Motor neuron (in vitro differentiated cells): ENCODE measurements around the gene MT1F. TPM values are rescaled to one million over a fixed set of nuclear protein-coding genes. Genes with fewer than 3 reads are reported as not detected.
"Not testable (repeated sequence)": the region's sequence is repeated elsewhere in the genome, so short reads cannot be mapped to it uniquely, and the experiment has no call there.

Experiments
- ATAC-seq, 8 experiments: fragments of 200-7000 bp; cut with Tn5 transposase; replicated peaks in 6 of 8; 2 replicates each; pipeline ENCODE4 v1.8.0; 2021; ENCODE audit warnings: mild to moderate bottlenecking in 8 of 8, moderate library complexity in 8 of 8
- H3K27ac ChIP-seq, 2 donors: fragments of 250-450 bp; sonication (Bioruptor Pico); 2 replicates each; pipeline ENCODE4 v1.9.0; 2021; ENCODE audit warnings: antibody characterized with exemption in 2 of 2, mild to moderate bottlenecking in 2 of 2, moderate library complexity in 1 of 2
- H3K4me1 ChIP-seq, 2 donors: fragments of 250-450 bp; sonication (Bioruptor Pico); replicated peaks in 1 of 2; 2 replicates each; pipeline ENCODE4 v1.6.1; 2021; ENCODE audit warnings: antibody characterized with exemption in 2 of 2, mild to moderate bottlenecking in 2 of 2, moderate library complexity in 1 of 2
- H3K4me3 ChIP-seq, 5 donors: fragments of 250-450 bp; sonication (Bioruptor Pico); 2 replicates each; pipeline ENCODE4 v1.9.0; 2021; ENCODE audit warnings: antibody characterized with exemption in 5 of 5, mild to moderate bottlenecking in 5 of 5, moderate library complexity in 4 of 5
- WGBS, 10 experiments: fragments of 450-650 bp; shearing (Covaris generic); methylation state at CpG; one replicate each; pipeline ENCODE4 v1.0.0; 2022; 5-methylcytosine and 5-hydroxymethylcytosine counted together
- in situ Hi-C, 9 experiments: fragments of 400-800 bp; cut with MboI; loops; one replicate each; pipeline ENCODE4 v1.15.0; 2021; ENCODE audit warnings: low sequenced_read_pairs in 9 of 9, low pct_unique_long_range_greater_than_20kb in 2 of 9; ENCODE audit not compliant: unreplicated experiment in 9 of 9
- total RNA-seq, 8 experiments: library from RNA; unstranded; fragments of 300-600 nt; gene quantifications; 2 replicates each; pipeline versions ENCODE4 v1.2.3 to v1.2.4, GENCODE V29; 2022

The MT1F gene
- total RNA-seq, 8 experiments from 2014 or later: 1.8 to 156 (median 11.3) TPM; not detected in 1

DNA sequence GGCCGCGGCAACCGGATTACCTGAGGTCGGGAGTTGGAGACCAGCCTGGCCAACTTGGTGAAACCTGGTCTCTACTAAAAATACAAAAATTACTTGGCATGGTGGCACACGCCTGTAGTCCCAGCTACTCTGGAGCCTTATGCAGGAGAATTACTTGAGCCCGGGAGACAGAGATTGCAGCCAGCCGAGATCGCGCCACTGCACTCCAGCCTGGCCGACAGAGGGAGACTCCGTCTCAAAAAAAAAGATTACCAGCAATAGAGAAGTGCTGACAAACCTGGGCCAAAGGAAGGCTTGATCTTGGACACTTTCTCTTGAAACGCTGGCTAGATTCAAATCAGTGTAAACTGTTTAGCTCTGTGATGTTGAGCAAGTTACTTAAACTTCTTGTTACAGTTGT, 16.2 kb downstream of the MT1F start:
- H3K4me3 ChIP-seq: no peak overlapping the region
- H3K4me1 ChIP-seq: peaks cover 10 to 24% of the 10 kb centered on the region in 2 donors
- ATAC-seq: peak; percentile 52 to 94 (median 70)
- in situ Hi-C loops: no loop called here
- 0 to 80% (median 40%) methylated on average over 1 to 11 of the region's 12 CpGs; no CpG with 5 or more reads in 3 of the 10 experiments for WGBS, 10 experiments
- H3K27ac ChIP-seq: no peak overlapping the region

DNA sequence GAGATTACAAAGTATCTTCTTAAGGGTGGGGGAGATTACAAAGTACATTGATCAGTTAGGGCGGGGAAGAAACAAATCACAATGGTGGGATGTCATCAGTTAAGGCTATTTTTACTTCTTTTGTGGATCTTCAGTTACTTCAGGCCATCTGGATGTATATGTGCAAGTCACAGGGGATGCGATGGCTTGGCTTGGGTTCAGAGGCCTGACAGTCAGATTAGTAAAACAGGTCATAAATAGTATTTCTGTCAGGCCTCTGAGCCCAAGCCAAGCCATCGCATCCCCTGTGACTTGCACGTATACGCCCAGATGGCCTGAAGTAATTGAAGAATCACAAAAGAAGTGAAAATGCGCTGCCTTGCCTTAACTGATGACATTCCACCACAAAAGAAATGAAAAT, 16.8 kb downstream of the MT1F start:
- H3K27ac ChIP-seq, in situ Hi-C loops, H3K4me3 ChIP-seq: not testable (repeated sequence)
- H3K4me1 ChIP-seq: peaks cover 10 to 21% of the 10 kb centered on the region in 2 donors
- 0 to 87% (median 43%) methylated on average over 1 to 3 of the region's 6 CpGs; no CpG with 5 or more reads in 5 of the 10 experiments for WGBS, 10 experiments
- peak in 3 of 8 experiments; percentile 62 to 66 (median 63) for ATAC-seq

DNA sequence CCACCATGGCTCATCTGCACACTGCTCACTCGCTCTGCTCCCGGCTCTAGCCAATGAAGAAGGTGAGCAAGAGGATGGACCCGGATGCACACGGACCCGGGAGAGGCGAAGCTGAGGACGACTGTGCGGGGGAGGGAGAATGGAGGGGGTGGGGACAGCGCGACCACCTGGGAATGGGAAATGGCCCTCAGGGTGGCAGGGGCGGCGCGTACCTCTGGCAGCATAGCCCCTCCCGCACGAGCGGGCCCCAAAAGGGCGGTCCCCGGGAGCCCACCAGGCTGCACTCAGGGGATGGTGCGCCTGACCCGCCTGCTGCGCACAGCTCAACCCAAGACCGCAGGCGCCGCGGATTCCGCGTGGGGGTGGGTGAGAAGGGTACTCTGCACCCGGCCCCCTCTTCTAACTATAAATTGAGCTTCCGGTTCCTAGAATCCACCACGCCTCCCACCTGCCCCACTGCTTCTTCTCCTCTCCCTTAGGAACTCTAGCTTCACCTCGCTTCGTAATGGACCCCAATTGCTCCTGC, 18.0 kb downstream of the MT1F start:
- H3K4me1 ChIP-seq: peaks cover 10 to 17% of the 10 kb centered on the region in 2 donors
- in situ Hi-C loops: loop anchor here in 2 of 9 experiments (25.0 kb wide), 1 partner anchor 963 kb away; no protein-coding TSS in a partner anchor
- H3K27ac ChIP-seq: no peak overlapping the region
- WGBS, 10 experiments: 13 to 92% (median 73%) methylated on average over 2 to 4 of the region's 32 CpGs; no CpG with 5 or more reads in 4 of the 10 experiments
- ATAC-seq: peak in 4 of 8 experiments; percentile 10 to 21 (median 15)
- no peak overlapping the region for H3K4me3 ChIP-seq

DNA sequence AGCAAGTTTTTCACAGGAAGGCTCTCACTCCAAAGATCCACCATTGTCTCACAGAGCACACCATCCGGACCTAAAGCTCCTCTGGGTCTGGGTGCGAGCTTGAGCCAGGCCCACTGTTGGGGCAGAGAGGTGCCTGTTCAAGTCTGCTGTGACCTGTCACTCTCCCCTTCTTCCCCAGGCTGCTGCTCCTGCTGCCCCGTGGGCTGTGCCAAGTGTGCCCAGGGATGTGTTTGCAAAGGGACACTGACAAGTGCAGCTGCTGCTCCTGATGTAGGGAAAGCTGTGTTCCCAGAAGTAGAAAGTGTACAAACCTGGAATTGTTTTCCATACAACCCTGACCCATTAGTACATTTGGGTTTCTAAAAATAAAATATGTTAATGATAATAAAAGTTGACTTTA, 19.7 kb downstream of the MT1F start:
- Histone ChIP-seq H3K4me1 (peaks cover 16 to 24% of the 10 kb centered on the region in 2 donors), H3K27ac (no peak overlapping the region), H3K4me3 (no peak overlapping the region)
- in situ Hi-C loops: loop anchor here in 2 of 9 experiments (25.0 kb wide), 1 partner anchor 965 kb away; no protein-coding TSS in a partner anchor
- ATAC-seq: no peak
- 10 to 100% (median 63%) methylated on average over 1 to 2 of the region's 3 CpGs; no CpG with 5 or more reads in 4 of the 10 experiments for WGBS, 10 experiments

DNA sequence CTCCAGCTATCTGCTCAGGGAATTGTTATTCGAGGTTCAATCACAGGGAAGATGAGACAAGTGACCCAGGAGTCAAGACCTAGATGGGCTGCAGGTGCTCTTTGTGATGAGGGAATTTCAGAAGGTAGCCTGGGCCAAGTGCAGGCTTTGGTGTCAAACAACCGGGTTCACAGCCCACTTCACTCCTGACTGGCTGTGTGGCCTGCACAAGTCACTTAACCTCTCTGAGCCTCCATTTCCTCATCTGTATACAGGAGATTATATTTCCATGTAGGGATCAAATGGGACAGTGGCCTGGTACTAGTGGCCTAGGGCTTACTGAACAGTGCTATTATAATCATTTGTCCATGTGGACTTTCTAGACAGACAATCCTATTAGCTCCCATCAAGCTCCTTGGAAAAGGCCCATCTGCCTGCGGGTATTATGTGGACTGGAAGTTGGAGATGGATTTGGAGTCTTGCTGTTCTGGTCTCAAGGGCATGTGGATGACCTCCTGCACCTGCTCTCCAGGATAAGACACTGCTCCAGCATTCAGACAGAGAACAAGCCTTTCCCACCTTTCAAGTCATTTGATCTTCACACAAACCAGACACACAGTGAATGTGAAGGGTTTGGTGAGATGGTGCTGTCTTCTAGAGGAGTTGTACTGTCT, 21.4 kb downstream of the MT1F start:
- in situ Hi-C loops: loop anchor here in 2 of 9 experiments (25.0 kb wide), 1 partner anchor 967 kb away; no protein-coding TSS in a partner anchor
- H3K4me3 ChIP-seq: no peak overlapping the region
- no peak overlapping the region for H3K27ac ChIP-seq
- ATAC-seq: no peak
- 43 to 100% (median 83%) methylated on average over 1 to 2 of the region's 3 CpGs; no CpG with 5 or more reads in 5 of the 10 experiments for whole genome bisulfite sequencing, 10 experiments
- peaks cover 15 to 35% of the 10 kb centered on the region in 2 donors for H3K4me1 ChIP-seq

DNA sequence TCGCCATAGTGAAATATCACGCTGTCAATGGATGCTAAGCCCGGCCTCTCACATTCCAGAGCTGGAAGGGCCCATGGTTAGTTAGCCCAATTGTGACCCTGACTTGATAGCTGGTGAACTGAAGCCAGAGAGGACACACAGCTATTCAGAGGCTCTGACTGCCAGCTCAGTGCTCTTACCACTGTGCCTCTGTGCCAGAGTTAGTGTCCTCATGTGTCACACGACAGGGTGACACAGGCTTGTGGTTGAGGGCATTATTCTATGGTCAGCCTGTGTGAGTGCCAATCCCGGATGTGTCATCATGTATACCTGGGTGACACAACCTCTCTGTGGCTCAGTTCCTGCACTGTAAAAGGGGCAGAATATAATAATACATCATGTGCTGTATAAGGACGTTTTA, 22.1 kb downstream of the MT1F start:
- ATAC-seq: no peak
- in situ Hi-C loops: loop anchor here in 2 of 9 experiments (25.0 kb wide), 1 partner anchor 968 kb away; no protein-coding TSS in a partner anchor
- Histone ChIP-seq H3K4me3 (no peak overlapping the region), H3K4me1 (peaks cover 11 to 31% of the 10 kb centered on the region in 2 donors), H3K27ac (no peak overlapping the region)
- WGBS, 10 experiments: 21 to 100% (median 65%) methylated on average over 1 to 5 of the region's 6 CpGs; no CpG with 5 or more reads in 3 of the 10 experiments

DNA sequence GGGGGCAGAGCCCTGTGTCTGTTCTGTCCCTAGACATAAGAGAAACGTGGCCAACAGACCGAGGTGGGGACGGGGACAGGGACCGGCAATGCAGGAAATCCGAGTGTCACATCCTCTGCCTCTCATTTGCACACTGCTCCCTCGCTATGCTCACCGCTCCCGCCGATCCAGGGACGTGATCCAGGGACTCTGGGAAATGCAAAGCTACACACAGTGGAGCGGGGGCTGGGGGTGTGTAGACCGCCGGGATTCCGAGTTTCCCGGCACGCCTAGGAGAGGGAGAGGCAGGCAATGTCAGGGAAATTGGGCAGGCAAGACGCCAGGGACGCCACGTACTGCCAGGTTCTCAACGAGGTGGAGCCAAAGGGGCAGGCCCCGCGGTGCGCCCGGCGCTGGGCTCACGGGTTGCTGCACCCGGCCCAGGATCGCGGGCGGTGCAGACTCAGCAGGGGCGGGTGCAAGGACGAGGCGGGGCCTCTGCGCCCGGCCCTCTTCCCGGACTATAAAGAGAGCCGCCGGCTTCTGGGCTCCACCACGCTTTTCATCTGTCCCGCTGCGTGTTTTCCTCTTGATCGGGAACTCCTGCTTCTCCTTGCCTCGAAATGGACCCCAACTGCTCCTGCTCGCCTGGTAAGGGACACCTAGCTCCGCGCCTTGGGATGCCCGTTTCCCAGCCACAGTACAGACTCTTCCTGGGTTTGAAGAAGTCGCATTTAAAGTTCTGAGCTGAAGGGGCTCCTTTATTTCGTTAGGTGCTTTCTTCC, 24.4 kb downstream of the MT1F start, which contains the start of gene MT1X:
Gene MT1X (plus strand): TSS at position 532 of the 764 bp plus-strand sequence. CDS start 71 bp downstream, at position 603.
- 0 to 1% (median 0%) methylated on average over 4 to 25 of the region's 49 CpGs; no CpG with 5 or more reads in 4 of the 10 experiments for WGBS, 10 experiments
- H3K4me1 ChIP-seq: peaks cover 7 to 20% of the 10 kb centered on the region in 2 donors
- in situ Hi-C loops: loop anchor here in 2 of 9 experiments (25.0 kb wide), 1 partner anchor 970 kb away; no protein-coding TSS in a partner anchor
- peak within 1 kb of the TSS; percentile 75 to 81 for H3K27ac ChIP-seq
- peak within 1 kb of the TSS; percentile 28 to 44 (median 38) for H3K4me3 ChIP-seq
- peak; percentile 96 to 99 (median 98) for ATAC-seq

DNA sequence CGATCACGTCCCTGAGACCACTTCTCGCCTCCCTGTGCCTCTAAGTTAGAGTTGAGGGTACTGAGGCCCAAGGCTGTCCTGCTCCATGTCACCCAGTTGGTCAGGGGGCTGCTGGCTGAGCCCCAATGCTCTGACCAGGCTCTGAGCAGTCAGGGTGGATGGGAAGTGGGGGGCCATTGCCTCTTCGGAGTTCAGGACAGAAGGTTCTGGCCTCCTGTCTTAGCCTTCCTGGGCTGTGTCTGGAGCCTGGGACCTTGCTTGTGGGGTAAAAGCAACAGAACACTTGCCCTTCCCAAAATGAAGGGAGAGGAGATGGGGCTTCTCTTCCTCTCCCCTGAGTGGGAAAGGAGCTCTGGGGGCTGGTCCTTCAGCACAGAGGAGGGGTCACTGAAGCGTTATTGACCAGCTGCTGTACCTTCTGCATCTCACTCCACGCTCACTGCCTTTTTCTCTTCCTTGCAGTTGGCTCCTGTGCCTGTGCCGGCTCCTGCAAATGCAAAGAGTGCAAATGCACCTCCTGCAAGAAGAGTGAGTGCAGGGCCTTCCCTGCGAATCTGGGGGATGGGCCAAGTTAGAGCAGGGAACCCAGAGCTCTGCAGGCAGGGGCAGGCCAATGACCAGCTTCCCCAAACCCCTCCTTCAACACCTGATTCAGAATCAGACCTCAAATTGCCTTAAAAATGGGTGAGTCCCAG, 25.1 kb downstream of the MT1F start:
- Histone ChIP-seq H3K4me1 (peaks cover 7 to 20% of the 10 kb centered on the region in 2 donors), H3K4me3 (peak overlapping the region; percentile 28 to 44 (median 38)), H3K27ac (no peak overlapping the region)
- in situ Hi-C loops: loop anchor here in 2 of 9 experiments (25.0 kb wide), 1 partner anchor 971 kb away; no protein-coding TSS in a partner anchor
- 0 to 20% (median 10%) methylated on average over 1 to 3 of the region's 8 CpGs; no CpG with 5 or more reads in 3 of the 10 experiments for WGBS, 10 experiments
- ATAC-seq: peak in 6 of 8 experiments; percentile 2 to 11 (median 5)

DNA sequence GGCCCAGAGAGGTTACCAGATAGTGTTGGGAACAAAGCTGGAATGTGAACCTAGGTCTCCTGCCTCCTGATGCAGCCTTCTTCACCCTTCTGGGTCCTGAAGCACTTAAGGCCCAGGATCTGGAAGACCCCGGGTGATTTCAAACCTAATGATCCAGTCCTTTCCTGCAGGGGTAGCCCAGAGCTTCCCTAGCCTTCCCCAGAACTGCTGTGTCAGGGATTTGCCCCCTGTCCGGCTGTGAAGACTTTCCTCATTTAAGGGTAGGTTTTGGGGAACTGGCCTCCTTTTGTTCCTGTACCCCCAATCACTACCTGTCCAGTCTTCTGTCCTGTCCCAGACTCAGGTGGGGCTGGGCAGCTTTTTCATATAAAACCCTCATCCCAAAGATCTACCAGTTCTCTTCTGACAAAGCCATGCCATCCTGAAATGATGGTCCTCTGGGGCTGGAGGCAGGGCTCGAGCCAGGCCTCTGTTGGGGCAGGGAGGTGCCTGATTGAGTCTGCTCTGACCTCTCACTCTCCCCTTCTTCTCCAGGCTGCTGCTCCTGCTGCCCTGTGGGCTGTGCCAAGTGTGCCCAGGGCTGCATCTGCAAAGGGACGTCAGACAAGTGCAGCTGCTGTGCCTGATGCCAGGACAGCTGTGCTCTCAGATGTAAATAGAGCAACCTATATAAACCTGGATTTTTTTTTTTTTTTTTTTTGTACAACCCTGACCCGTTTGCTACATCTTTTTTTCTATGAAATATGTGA, 25.8 kb downstream of the MT1F start:
- H3K4me1 ChIP-seq: peaks cover 7 to 20% of the 10 kb centered on the region in 2 donors
- WGBS, 10 experiments: 40 to 86% (median 80%) methylated on average over 1 to 4 of the region's 5 CpGs; no CpG with 5 or more reads in 1 of the 10 experiments
- ATAC-seq: no peak
- in situ Hi-C loops: loop anchor here in 2 of 9 experiments (25.0 kb wide), 1 partner anchor 971 kb away; no protein-coding TSS in a partner anchor
- H3K27ac ChIP-seq: no peak overlapping the region
- peak overlapping the region in 1 of 5 donors; percentile 44 for H3K4me3 ChIP-seq

DNA sequence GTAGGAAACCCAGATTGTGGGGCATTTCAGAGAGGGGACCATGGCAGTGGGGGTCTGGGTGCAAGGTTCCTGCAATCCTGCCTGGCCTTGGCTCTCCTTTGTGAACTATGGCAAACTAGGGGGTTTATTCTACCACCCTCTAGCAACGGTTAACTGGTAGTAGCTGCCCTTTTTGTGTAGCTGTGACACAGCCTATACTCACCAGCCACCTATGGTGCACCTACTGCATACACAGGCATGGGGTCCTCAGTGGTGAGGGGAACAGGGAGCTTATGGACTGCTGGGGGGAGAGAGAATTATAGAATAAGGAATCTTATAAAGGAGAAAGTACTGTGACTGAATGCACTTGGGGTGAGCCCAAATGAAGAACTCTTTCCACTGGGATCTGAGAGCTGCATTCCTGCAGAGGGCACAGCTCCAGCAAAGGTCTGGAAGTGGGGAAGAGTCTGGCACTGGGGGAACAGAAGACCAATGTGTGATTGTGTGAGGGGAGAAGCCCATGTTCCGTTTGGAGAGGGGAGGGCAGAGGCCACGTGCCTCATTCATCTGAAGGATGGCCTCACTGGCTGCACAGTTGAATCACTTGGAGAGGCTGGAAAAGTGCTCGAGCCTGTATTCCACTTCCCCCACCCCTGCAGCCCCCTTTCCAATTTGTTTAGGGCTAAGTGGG, 26.6 kb downstream of the MT1F start:
- 0 to 100% (median 44%) methylated on average over 1 to 2 of the region's 4 CpGs; no CpG with 5 or more reads in 1 of the 10 experiments for WGBS, 10 experiments
- no peak overlapping the region for H3K4me3 ChIP-seq

More for the DNA sequence above, 26.6 kb downstream of the MT1F start:
- H3K4me1 ChIP-seq: peaks cover 7 to 20% of the 10 kb centered on the region in 2 donors
- H3K27ac ChIP-seq: no peak overlapping the region
- in situ Hi-C loops: loop anchor here in 2 of 9 experiments (25.0 kb wide), 1 partner anchor 972 kb away; no protein-coding TSS in a partner anchor
- ATAC-seq: no peak
